Endothelial cell of umbilical vein (primary cell): ENCODE results near the gene UPF1. TPM values are rescaled to one million over a fixed set of nuclear protein-coding genes. Genes with fewer than 3 reads are reported as not detected.

Source experiments
- BruUV-seq: library from RNA; stranded (reverse); fragments of 400-500 nt; replicated peaks from 2 replicates; lab custom pipeline; 2021; lab: Mats Ljungman, UMichigan
- CTCF ChIA-PET: fragments of 300-600, 350-600 bp; sonication (Branson Sonifier 250); formaldehyde crosslinking; loops from one replicate; lab custom pipeline; 2021; ENCODE audit warnings: antibody characterized with exemption, inconsistent platforms; lab: Charles Lee
- POLR2A ChIA-PET: fragments of 300-600, 350-600 bp; sonication (Branson Sonifier 250); formaldehyde crosslinking; loops from one replicate; lab custom pipeline; 2021; ENCODE audit warnings: antibody characterized with exemption, inconsistent platforms; lab: Charles Lee
- DNase-seq: peaks from one replicate; pipeline ENCODE4 v3.0.0-alpha.2; 2011; ENCODE audit warnings: low read depth, low spot score
- FAIRE-seq: peaks from 2 replicates; lab custom pipeline; 2011; peaks lifted over from hg19 to GRCh38; lab: Jason Lieb, UNC
- H2AFZ ChIP-seq: 2 replicates; pipeline ENCODE4 v1.6.0; 2012; ENCODE audit warnings: low read depth, low read length, control low read depth, inconsistent platforms
- H3K27ac ChIP-seq: 2 replicates; pipeline ENCODE4 v1.5.1; 2011; ENCODE audit warnings: low read depth, mild to moderate bottlenecking, control low read depth, low read length, moderate library complexity; ENCODE audit not compliant: insufficient read depth
- H3K27me3 ChIP-seq, 2 experiments: 2 replicates each; pipeline versions ENCODE4 v1.6.0 to v1.6.1; 2011; ENCODE audit warnings: low read length in 2 of 2, mixed read lengths in 1 of 2; ENCODE audit not compliant: control insufficient read depth in 2 of 2, insufficient read depth in 2 of 2
- H3K36me3 ChIP-seq, 2 experiments: 2 replicates in 1 of 2; 3 replicates in 1 of 2; pipeline ENCODE4 v1.5.1; 2011; ENCODE audit warnings: low read length in 2 of 2, mild to moderate bottlenecking in 1 of 2, moderate library complexity in 1 of 2; ENCODE audit not compliant: control insufficient read depth in 2 of 2, insufficient read depth in 2 of 2; ENCODE audit errors: extremely low read depth in 1 of 2
- H3K4me1 ChIP-seq: 3 replicates; pipeline ENCODE4 v1.5.1; 2011; ENCODE audit warnings: mild to moderate bottlenecking, low read length; ENCODE audit not compliant: control insufficient read depth, insufficient read depth; ENCODE audit errors: extremely low read depth
- H3K4me2 ChIP-seq: 2 replicates; pipeline ENCODE4 v1.6.1; 2011; ENCODE audit warnings: low read length, control low read depth, mixed read lengths; ENCODE audit not compliant: insufficient read depth
- H3K4me3 ChIP-seq, 3 experiments: fragments of 200-600 bp in 1 of 3; sonication (generic), shearing (Covaris generic) in 1 of 3; replicated peaks in 1 of 3; 2 replicates each; pipeline ENCODE4 v1.5.1; 2011 to 2016; ENCODE audit warnings: control low read depth in 3 of 3, low read length in 3 of 3, mild to moderate bottlenecking in 2 of 3, inconsistent platforms in 1 of 3, low read depth in 1 of 3, moderate library complexity in 1 of 3; ENCODE audit not compliant: insufficient read depth in 1 of 3
- H3K79me2 ChIP-seq: 2 replicates; pipeline ENCODE4 v1.6.0; 2012; ENCODE audit warnings: low read length, inconsistent platforms; ENCODE audit not compliant: control insufficient read depth, insufficient read depth
- H3K9ac ChIP-seq: replicated peaks from 2 replicates; pipeline ENCODE3; 2011; ENCODE audit warnings: low read length, control low read depth; ENCODE audit not compliant: insufficient read depth; ENCODE audit errors: extremely low read depth
- H3K9me1 ChIP-seq: replicated peaks from 3 replicates; pipeline ENCODE4 v1.6.0; 2011; ENCODE audit warnings: mild to moderate bottlenecking, low read length; ENCODE audit not compliant: control insufficient read depth, insufficient read depth; ENCODE audit errors: extremely low read depth
- H3K9me3 ChIP-seq: replicated peaks from 2 replicates; pipeline ENCODE4 v1.5.1; 2012; ENCODE audit warnings: low read length, inconsistent platforms; ENCODE audit not compliant: control insufficient read depth, insufficient read depth
- H4K20me1 ChIP-seq: replicated peaks from 2 replicates; pipeline ENCODE3; 2011; ENCODE audit warnings: mild to moderate bottlenecking, low read length; ENCODE audit not compliant: control insufficient read depth, insufficient read depth; ENCODE audit errors: extremely low read depth
- EZH2 ChIP-seq: IDR thresholded peaks from 2 replicates; pipeline ENCODE4 v1.6.1; 2012; ENCODE audit warnings: borderline replicate concordance, low read depth, mild to moderate bottlenecking, moderate library complexity, low read length, inconsistent platforms; ENCODE audit not compliant: severe bottlenecking
- FOS ChIP-seq: IDR thresholded peaks from 2 replicates; pipeline ENCODE4 v1.6.1; 2011; ENCODE audit warnings: mild to moderate bottlenecking, low read length, moderate library complexity, borderline replicate concordance; ENCODE audit not compliant: insufficient read depth
- GATA2 ChIP-seq: IDR thresholded peaks from 2 replicates; pipeline ENCODE4 v1.7.0; 2011; ENCODE audit warnings: low read depth, mild to moderate bottlenecking, moderate library complexity, mixed read lengths, low read length; ENCODE audit not compliant: insufficient read length, insufficient read depth
- JUN ChIP-seq: IDR thresholded peaks from 2 replicates; pipeline ENCODE4 v1.6.1; 2011; ENCODE audit warnings: borderline replicate concordance, low read depth; ENCODE audit not compliant: insufficient read length, insufficient read depth
- MYC ChIP-seq: IDR thresholded peaks from one replicate; pipeline ENCODE4 v1.6.1; 2011; ENCODE audit warnings: mild to moderate bottlenecking, low read depth, low read length
- POLR2A ChIP-seq: IDR thresholded peaks from 2 replicates; pipeline ENCODE4 v1.6.1; 2012; ENCODE audit warnings: low read depth, mild to moderate bottlenecking, control low read depth, low read length
- POLR2AphosphoS5 ChIP-seq: IDR thresholded peaks from 2 replicates; pipeline ENCODE4 v1.6.1; 2012; ENCODE audit warnings: low read depth, mild to moderate bottlenecking, control low read depth, low read length, moderate library complexity; ENCODE audit not compliant: insufficient read depth
- dilution Hi-C: fragments of 300-500 bp; cut with MboI; formaldehyde crosslinking; loops from one replicate; pipeline ENCODE4 v1.15.0; 2019; ENCODE audit warnings: low sequenced_read_pairs; ENCODE audit not compliant: extremely low pct_ligation_motif_present
- intact Hi-C: fragments of 100-400 bp; cut with micrococcal nuclease; formaldehyde crosslinking; loops from one replicate; pipeline ENCODE4 v1.10.0; 2022
- polyA plus RNA-seq, 4 experiments: library from polyadenylated mRNA; depleted of rRNA in 3 of 4; stranded (reverse) in 3 of 4; unstranded in 1 of 4; fragments of >200 nt; gene quantifications; 2 replicates each; pipeline versions ENCODE4 v1.2.1 to v1.2.3, GENCODE V29; 2011 to 2012; ENCODE audit warnings: missing spikeins in 1 of 4
- total RNA-seq: library from RNA; stranded (reverse); gene quantifications from 2 replicates; pipeline ENCODE4 v1.2.3, GENCODE V29; 2021
- TF ChIP-seq, protein P1 (sequence below): IDR thresholded peaks from 2 replicates; pipeline ENCODE4 v1.6.1; 2011; ENCODE audit not compliant: insufficient read depth, insufficient read length
- TF ChIP-seq, protein P2 (sequence below), 2 donors: IDR thresholded peaks; 1 replicate in 1 of 2; 2 replicates in 1 of 2; pipeline ENCODE4 v1.5.1; 2011; ENCODE audit warnings: low read length in 2 of 2, mild to moderate bottlenecking in 2 of 2, moderate library complexity in 2 of 2, control low read depth in 1 of 2, inconsistent platforms in 1 of 2, low read depth in 1 of 2; ENCODE audit not compliant: insufficient read depth in 1 of 2; ENCODE audit errors: extremely low read depth in 1 of 2

Gene UPF1
- total and polyA plus RNA-seq, 2 donors (not counting 3 experiments of a cell fraction or from before 2014, with no cell fraction given), result 65.9 to 68.2 TPM

DNA sequence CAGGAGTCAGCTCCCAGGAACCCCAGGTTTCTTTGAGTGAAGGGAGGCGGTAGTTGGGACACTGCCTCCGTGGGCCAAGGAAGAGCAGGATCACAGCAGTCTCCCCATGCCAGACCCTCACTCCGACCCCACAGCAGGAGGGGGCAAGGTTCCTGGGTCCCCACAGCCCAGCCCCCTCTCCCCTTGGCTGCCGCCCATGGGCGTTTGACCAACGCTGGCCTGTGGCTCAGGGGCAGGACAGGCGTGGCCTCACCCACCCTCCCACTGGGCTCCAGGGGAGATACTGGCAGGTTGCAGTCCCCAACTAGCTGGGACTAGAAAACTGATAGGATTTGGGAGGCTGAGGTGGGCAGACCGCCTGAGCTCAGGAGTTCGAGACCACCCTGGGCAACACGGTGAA, 78.3 kb downstream of the UPF1 start:
- intact Hi-C loops, result loop anchor here (10.0 kb wide), 2 partner anchors 45 to 455 kb away; no protein-coding TSS in a partner anchor
- no peak overlapping the region for H3K4me3 ChIP-seq
- H3K9me1 ChIP-seq, result no peaks in the 10 kb centered on the region
- ChIA-PET CTCF (no interaction called here), POLR2A (no interaction called here)
- no peak overlapping the region for H3K27ac ChIP-seq
- BruUV-seq, result no TSS peak
- FAIRE-seq, result no peak
- no peak overlapping the region for H2AFZ ChIP-seq
- H3K79me2 ChIP-seq, result peaks cover 13% of the 10 kb centered on the region
- DNase-seq, result no peak
- no peaks in the 10 kb centered on the region for H3K9me3 ChIP-seq
- no peaks in the 10 kb centered on the region for H4K20me1 ChIP-seq
- dilution Hi-C loops, result no loop called here
- H3K4me2 ChIP-seq, result no peak overlapping the region
- H3K4me1 ChIP-seq, result no peaks in the 10 kb centered on the region
- H3K27me3 ChIP-seq, result no peaks in the 10 kb centered on the region
- peaks cover 6 to 46% of the 10 kb centered on the region in 2 experiments for H3K36me3 ChIP-seq
- TF ChIP-seq POLR2AphosphoS5 (no peak), MYC (no peak), JUN (no peak), FOS (no peak), POLR2A (no peak), GATA2 (no peak), EZH2 (no peak)
- TF ChIP-seq, protein P1, sequence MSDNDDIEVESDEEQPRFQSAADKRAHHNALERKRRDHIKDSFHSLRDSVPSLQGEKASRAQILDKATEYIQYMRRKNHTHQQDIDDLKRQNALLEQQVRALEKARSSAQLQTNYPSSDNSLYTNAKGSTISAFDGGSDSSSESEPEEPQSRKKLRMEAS, result no peak
- TF ChIP-seq, protein P2, sequence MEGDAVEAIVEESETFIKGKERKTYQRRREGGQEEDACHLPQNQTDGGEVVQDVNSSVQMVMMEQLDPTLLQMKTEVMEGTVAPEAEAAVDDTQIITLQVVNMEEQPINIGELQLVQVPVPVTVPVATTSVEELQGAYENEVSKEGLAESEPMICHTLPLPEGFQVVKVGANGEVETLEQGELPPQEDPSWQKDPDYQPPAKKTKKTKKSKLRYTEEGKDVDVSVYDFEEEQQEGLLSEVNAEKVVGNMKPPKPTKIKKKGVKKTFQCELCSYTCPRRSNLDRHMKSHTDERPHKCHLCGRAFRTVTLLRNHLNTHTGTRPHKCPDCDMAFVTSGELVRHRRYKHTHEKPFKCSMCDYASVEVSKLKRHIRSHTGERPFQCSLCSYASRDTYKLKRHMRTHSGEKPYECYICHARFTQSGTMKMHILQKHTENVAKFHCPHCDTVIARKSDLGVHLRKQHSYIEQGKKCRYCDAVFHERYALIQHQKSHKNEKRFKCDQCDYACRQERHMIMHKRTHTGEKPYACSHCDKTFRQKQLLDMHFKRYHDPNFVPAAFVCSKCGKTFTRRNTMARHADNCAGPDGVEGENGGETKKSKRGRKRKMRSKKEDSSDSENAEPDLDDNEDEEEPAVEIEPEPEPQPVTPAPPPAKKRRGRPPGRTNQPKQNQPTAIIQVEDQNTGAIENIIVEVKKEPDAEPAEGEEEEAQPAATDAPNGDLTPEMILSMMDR (IDR thresholded peaks at IDR 0.05; ENCODE audit: extremely low read depth in 1 of 2, insufficient read depth in 1 of 2, low read depth in 1 of 2, low read length in 2 of 2), result no peak
- H3K9ac ChIP-seq, result no peak overlapping the region
